HG03039 (cell line): Measurements from ENCODE around the gene ST13.
"Not testable (repeated sequence)": the region's sequence is repeated elsewhere in the genome, so short reads cannot be mapped to it uniquely, and the experiment has no call there.

Experiments
- ATAC-seq: cut with Tn5 transposase; IDR thresholded peaks from one replicate; pipeline ENCODE4 v1.9.1; 2021; ENCODE audit warnings: mild to moderate bottlenecking, moderate library complexity; ENCODE audit not compliant: unreplicated experiment

Gene ST13

DNA sequence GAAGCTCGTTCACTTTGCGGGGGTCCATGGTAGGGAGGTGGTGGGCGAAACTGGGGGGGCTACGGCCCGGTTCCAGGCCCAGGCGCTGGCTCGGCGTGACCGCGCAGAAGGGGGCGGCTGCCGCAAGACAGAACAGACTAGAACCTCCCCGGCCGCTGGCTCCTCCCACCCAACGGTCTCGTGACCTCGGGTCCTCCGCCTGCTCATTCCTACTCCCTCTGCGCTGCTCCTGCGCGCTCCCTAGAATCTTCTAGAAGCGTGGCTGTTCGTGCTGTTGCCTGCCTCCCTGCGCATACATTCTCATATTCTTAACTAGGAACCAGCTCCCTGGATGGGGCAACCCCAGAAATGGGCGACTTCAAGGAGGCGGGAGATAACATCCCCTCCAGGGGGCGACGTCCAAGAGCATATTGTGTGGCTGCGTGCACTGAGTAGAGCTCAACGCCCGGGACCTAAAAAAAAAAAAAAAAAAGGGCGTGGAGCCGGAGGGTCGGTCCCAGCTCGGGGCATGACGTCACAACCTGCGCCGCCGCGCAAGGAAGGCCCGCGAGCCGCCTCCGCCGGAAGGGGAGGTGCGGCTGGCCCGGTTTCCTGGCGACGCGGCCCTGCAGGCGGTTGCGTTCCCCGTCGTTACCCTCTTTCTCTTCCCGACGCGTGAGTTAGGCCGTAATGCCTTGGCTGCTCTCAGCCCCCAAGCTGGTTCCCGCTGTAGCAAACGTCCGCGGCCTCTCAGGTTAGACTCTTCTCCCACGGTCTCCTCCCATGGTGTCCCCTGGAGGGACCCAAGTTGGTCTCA lies at the start of gene ST13, which contains the start of gene XPNPEP3:
TSS of gene ST13 (minus strand) at position 127 of the 796 bp plus-strand sequence. CDS start at position 28, 99 bp downstream.
TSS of gene XPNPEP3 (plus strand) at position 636 of the 796 bp plus-strand sequence. CDS start at position 670, 34 bp downstream.
- ATAC-seq, result peak; percentile 75

DNA sequence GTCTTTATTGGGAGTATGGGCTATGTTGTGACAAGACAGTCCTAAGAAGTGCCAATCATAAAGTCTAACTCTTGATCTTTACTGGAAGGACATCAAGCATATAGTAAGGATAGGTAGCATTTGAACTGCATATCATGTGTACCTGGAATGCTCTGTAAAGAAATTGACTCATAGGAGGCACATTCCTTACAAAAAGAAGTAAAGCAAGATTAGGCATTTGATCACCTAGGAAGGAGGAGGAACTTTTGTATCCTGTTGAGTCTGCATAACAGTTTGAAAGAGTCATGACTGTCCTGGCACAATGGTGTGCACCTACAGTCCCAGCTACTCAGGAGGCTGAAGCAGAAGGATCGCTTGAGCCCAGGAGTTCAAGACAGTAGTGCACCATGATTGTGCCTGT lies 47.7 kb upstream of the ST13 start:
- no peak for ATAC-seq

DNA sequence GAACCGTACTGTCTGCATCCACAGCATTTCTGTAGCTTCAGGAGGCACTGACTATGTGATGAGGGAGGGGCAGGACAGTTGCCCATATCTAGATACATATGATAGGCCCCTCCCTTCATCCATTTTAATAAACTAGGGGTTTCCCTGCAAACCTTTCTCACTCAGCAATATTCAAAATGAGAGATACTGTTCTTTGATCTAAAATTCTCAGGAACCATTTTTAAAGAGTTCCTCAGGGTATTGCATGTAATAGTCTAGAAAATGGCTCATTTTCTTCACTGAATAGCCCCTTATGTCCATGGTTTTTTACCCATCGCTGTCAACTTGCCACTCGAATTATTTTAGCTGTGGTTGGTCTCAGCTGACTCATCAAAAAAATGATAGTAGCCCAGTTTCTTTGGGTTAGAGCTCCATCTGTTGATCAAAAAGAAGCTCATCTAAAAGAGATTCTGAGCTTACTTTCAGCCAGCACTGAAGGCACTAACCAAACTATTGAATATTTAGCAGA lies 42.5 kb upstream of the ST13 start:
- ATAC-seq, result no peak

DNA sequence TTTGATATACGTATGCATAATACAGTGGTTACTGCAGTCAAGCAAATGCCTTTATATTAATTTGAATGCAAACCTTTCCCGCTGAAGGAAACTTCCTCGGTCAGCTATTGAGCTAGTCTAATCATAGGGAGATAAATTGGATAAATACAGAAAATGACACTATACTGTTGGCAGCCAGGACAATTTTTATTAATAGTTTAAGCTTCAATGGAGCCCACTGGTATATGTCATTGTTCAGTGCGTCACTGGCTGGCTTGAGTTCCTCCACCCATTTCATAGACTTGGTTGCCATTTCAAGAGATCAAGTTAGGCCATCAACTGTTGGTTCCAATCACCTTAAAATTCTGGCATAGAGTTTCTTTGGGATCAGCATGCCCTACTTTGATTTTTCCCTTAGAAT lies 38.0 kb upstream of the ST13 start:
- ATAC-seq, result no peak

DNA sequence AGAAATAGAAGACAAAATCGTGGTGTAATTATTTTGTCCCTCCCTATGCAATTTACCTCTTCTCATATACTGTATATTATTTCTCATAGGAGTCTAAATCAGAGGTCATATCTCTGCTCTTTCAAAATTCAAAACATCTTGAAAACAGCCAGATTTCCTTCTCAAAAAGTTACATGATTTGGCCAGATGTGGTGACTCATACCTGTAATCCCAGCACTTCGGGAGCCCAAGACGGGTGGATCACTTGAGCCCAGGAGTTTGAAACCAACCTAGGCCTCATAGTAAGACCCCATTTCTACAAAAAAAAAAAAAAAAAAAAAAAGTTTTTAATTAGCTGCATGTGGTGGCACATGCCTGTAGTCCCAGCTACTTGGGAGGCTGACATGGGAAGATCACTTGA lies 34.4 kb upstream of the ST13 start:
- no peak for ATAC-seq

DNA sequence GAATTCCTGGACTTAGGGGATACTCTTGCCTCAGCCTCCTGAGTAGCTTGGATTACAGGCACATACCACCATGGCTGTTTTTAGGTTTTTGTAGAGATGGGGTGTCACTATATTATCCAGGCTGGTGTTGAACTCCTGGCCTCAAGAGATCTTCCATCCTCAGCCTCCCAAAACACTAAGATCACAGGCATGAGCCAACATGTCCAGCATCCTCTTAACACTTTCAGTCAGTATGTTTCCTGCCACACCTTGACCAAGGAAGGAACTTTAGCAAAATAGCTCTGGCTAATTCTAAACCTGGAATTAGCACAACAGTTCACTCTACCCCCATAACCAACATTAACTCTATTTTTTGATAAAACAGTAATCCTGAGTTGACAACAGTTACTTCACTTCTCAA lies 32.7 kb upstream of the ST13 start:
- ATAC-seq, result no peak

DNA sequence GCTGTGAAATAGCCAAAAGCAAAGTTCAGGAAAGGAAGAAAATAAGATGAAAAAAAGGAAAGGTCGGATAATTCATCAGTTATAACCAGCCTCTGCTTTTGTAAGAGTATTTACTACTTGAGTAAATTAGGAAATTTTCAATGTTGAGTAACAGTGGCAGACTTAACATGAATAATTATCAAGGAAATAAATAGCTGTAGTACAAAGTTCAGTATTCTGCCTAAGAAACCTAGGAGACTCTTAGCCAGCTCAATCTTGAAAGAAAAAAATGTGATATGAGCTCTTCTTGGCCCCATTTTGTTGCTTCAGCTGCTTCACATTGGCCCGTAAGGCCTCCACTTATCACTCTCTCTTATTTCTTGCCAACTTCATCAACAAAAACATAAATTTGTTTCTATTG lies 22.5 kb upstream of the ST13 start:
- no peak for ATAC-seq

DNA sequence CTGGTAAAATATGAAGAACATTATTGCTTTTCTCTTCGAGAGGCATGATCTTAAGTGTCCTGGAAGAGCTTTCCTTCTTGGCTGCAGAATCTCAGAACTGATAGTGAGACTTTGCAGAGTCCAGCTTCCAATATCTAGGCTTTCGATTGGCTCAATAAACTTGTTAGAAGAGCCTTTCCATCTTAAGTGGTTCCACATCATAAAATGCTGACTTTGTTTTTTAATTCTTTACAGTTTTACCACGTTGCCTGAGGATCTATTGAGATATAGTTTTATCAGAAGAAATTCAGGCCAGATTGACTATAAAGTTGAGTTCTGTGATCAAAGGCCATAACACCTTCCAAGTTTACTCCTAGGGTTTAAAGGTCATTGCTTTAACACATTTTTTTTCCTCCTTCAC lies 21.0 kb upstream of the ST13 start:
- ATAC-seq, result no peak

DNA sequence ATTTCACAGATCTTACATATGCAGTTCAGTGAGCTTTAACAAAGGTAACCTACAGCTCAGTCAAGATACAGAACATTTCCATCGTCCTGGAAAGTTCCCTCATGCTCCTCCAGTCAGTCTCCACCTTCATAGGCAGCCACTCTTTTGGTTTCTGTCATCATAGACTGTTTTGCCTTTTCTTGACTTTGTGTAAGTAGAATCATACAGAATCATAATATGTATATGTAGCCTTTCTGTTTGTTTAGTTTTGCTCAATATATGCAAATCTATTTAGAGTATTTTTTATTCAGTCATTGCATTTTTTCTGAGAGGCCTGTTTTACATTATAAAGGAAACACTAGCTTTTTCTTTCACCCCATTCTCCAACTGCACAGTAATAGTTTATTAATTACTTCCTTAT lies 20.5 kb upstream of the ST13 start:
- ATAC-seq, result no peak

DNA sequence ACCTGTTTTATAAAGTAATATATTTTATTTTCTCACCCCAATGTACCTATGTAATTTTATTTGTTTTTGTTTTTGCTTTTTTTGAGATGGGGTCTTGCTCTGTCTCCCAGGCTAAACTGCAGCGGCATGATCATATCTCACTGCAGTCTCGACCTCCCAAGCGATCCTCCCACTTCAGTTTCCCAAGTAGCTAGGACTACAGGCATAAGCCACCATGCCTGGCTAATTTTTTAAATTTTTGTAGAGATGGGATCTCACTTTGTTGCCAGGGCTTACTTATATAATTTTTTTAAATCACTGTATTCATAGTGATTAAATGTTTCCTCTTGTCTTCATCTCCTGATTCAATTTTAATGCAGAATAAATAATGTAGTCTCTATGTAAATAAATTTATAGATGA lies 18.7 kb upstream of the ST13 start:
- ATAC-seq, result no peak

DNA sequence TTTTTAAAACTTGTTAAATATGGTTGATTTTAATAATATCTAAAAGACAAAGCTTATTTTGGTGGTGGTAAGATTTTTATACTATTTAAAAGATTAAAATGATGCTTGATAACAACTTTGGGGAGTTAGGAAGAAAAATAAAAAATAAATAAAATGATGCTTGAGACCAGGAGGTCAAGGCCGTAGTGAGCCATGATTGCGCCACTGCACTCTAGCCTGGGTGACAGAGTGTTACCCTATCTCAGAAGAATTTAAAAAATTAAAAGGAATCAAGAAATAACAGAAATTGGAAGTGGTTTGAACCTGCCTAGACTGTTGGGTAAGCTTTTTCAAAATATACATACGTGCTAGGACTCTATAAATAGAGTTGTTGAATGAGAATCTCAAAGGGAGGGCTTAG lies 17.6 kb upstream of the ST13 start:
- ATAC-seq, result no peak

DNA sequence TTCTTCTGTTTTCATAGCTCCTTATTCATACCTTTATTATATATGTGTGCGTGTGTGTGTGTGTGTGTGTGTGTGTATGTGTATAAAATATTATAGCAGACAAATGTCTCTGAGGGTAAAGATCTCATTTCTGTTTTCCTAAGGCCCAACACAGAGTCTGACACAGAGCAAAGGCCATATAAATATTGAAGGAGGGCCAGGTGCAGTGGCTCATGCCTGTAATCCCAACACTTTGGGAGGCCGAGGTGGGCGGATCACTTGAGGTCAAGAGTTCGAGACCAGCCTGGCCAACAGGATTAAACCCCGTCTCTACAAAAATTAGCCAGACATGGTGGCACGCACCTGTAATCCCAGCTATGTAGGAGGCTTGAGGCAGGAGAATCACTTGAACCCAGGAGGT lies 11.9 kb upstream of the ST13 start:
- ATAC-seq, result not testable (repeated sequence)

DNA sequence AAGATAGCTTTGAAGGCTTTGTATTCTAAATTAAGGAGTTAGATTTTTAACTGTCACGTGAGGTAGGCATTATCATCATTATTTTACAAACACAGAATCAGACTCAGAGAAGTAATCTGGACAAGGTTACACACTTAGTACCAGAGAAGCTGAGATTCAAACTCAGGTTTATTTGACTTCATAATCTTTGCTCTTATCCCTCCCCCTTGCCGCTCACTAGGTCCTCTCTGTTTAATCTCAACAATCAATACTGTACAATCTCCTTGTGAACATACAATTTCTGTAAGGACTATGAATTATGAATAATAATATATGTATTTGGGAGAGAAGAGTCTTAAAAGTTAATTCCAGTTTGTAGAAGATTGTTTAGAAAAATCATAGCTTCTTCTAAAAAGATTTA lies 10.7 kb upstream of the ST13 start:
- ATAC-seq, result no peak

DNA sequence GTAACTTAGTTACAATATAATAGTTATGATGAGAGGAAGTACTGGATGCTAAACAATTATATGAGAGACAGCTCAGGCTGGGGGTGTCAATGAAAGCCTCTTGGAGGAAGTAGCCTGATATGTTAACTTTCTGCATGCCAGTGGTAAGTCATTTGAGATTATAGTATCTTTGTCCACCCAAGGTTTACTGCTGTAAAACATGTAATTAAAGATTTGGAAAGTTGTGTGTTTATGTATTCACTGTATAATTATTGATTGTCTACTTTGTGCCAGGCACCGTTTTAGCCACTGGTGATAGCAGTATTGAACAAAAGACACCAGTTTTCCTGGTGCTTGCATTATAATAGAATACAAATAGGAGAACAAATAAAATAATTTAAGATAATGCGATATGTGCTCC lies 6.1 kb upstream of the ST13 start:
- no peak for ATAC-seq

DNA sequence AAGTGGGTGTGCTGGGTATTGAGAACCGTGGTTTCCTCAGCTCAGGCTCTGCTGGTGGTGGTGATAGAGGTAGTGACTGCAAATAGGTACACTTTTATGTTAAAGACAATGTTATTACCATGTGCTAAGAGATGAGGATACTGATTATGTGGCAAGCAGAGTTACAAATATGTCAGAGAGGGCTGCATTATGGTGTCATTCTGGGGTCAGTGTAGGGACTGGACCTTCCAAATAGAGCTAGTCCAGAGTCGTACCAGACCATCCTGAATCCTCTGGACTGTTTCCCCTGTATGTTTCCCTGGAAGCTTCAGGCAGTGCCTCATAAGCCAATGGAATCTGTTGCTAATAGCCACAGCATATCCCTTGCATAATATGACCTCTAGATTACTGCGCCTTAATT lies 5.6 kb upstream of the ST13 start, which contains the start of gene DNAJB7:
TSS of gene DNAJB7 (minus strand) at position 101 of the 400 bp plus-strand sequence. CDS start 119 bp downstream, outside the sequence.
- ATAC-seq, result no peak

DNA sequence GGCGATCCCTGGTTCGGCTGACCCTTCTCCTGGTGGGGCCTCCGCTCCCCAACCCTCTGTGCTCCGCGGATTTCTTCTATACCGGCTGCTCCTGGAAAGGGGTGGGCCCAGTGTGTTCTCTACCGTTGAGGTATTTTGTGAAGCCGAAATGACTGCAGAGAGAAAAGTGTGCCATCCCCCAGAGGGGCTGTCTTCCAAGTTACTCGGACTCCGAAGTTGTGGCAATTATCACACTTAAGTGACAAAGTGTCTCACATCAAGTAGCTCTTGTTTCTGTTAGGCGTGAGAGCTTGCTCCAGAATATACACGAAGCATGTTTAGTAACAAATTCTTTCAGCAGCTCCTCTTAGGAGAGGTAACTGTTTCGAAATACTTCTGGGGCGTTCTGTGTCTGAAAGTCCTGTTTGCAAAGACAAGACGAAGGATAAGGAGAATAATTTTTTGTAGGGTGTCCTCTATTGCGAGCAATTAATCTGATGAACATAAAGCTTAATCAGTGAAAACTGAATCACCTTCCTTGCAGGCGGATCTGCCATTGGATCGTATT lies 943 bp upstream of the ST13 start:
- no peak for ATAC-seq

DNA sequence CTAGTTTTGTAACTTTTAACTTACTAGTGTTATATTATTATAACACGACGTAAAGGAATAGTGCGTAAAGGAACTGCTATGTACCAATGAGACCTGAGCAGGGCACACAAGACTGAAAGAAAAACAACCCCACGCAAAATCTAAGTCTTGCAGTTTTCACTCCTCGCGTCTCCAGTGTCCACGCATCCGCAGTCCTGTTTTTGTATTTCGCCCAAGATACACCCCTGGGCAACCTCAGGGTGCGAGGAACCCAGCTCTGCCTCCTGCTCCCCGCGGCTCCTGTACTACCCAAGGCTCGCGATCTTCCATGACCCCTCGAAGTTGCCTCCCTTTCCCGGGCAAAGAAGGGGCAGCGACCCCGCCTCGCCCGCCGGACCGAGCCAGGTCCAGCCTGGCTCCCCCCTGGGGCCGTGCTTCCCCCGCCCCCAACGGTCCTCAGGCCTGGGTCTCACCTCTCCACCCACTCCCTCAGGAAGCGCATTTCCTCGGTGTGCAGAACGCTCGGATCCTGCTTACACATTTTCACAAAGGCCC lies 393 bp downstream of the ST13 start:
- peak; percentile 23 for ATAC-seq

DNA sequence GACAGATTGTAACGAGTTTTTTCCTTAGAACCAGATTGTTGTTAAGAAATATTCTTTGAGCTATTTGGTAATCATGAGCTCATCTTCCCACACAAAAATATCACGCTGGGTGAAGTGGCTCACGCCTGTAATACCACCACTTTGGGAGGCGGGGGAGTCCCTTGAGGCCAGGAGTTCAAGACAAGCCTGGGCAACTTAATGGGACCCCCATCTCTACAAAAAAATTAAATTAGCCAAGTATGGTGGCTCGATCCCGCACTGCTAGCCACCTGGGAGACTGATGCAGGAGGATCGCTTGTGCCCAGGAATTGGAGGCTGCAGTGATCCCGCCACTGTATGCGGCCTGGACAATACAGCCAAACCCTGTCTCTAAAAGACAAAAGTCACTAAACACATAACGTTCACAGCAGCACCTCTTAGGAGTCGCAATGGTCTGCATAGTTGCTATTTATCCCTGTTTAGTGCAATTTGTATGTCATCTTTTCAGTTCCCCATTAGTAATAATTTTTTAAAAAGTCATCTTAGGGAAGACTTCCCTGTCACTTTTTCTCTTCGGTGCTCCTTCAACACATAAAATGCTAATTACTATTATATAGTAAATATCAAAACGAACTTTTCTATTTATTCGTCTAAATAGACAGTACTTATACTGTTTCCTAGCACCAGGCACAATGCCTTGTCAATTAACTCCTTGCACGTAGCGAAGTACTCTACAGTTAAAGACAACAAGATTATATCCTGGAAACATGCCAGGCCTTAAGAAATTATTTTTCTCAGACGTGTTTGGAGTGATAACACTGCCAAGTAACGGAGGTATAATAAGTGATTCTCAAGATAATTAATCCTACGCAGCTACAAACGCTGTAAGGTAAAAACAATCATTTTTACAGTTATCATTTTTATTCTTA lies 1.1 kb downstream of the ST13 start:
- no peak for ATAC-seq

DNA sequence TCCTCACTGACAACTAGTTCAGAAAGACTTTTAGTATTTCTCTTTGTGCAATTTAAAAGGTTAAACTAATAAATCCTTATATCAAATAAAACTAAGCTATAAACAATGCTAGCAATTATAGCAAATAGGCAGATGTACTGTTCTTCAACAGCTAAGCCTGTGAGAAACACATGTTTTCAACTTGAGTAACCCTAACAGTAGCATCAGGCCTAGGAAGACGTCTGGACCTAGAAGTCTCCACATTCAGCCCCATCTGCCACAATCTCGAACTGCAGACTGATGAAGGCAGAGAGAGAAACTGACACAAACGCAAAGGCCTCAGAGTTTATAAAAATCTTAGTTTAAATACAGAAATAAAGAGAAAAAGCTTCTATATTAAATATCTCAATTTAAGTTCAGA lies 2.5 kb downstream of the ST13 start:
- ATAC-seq, result no peak

DNA sequence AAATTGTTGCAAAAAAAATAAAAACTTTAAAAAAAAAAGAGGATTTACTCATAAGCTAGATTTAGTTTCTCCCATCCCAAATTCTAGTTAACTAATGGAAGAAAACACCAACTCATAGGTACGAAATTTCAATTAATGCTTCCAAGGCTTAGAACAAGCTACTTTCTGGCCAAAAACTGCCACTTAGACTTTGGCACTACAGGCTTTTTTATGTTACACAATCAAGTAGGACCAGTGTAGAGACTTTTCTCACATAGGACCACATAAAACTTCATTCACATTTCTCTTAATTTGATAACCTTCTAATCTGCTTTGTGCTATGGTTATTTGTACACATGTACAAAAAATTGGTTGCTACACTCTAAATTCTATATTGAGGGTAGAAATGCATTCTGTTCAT lies 3.1 kb downstream of the ST13 start:
- ATAC-seq, result no peak

DNA sequence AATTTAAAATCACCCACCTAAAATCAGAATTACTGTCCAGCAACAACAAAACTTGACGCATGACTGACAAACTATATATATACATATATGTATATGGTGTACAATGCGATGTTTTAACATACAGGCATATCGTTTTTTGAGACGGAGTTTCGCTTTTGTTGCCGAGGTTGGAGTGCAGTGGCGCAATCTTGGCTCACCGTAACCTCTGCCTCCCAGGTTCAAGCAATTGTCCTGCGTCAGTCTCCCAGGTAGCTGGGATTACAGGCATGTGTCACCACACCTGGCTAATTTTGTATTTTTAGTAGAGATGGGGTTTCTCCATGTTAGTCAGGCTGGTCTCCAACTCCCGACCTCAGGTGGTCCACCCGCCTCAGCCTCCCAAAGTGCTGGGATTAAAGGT lies 10.6 kb downstream of the ST13 start:
- ATAC-seq, result not testable (repeated sequence)
